Type B pancreatic cell (in vitro differentiated cells): Measurements from ENCODE around the gene OPHN1. TPM values are rescaled to one million over a fixed set of nuclear protein-coding genes. Genes with fewer than 3 reads are reported as not detected.

ENCODE experiments used
- DNase-seq: peaks from one replicate; pipeline ENCODE4 v3.0.0; 2021; ENCODE audit warnings: mixed read lengths; ENCODE audit not compliant: unreplicated experiment; ENCODE audit errors: extremely low spot score
- H3K27ac Mint-ChIP-seq: 2 replicates; pipeline ENCODE4 v1.8.0; 2021; ENCODE audit warnings: mild to moderate bottlenecking, mixed read lengths
- H3K27me3 Mint-ChIP-seq: 2 replicates; pipeline ENCODE4 v1.8.0; 2021; ENCODE audit warnings: mixed read lengths
- H3K36me3 Mint-ChIP-seq: 2 replicates; pipeline ENCODE4 v1.8.0; 2021; ENCODE audit warnings: mixed read lengths
- H3K4me1 Mint-ChIP-seq: one replicate; pipeline ENCODE4 v1.8.0; 2021; ENCODE audit warnings: mixed read lengths; ENCODE audit not compliant: unreplicated experiment
- H3K4me3 Mint-ChIP-seq: 2 replicates; pipeline ENCODE4 v1.8.0; 2021; ENCODE audit warnings: mild to moderate bottlenecking, mixed read lengths
- H3K9me3 Mint-ChIP-seq: 2 replicates; pipeline ENCODE4 v1.8.0; 2021; ENCODE audit warnings: mixed read lengths
- total RNA-seq: library from RNA; stranded (reverse); gene quantifications from 2 replicates; pipeline ENCODE4 v1.2.1, GENCODE V29; 2021; ENCODE audit warnings: low replicate concordance
- TF ChIP-seq, protein P1 (sequence below): fragments of 200-600 bp; sonication (generic); conservative IDR thresholded peaks from 2 replicates; pipeline ENCODE4 v1.5.0; 2021; ENCODE audit warnings: antibody characterized with exemption, mild to moderate bottlenecking

Gene OPHN1
- total RNA-seq, 1 donor from 2014 or later: 7.4 TPM

DNA sequence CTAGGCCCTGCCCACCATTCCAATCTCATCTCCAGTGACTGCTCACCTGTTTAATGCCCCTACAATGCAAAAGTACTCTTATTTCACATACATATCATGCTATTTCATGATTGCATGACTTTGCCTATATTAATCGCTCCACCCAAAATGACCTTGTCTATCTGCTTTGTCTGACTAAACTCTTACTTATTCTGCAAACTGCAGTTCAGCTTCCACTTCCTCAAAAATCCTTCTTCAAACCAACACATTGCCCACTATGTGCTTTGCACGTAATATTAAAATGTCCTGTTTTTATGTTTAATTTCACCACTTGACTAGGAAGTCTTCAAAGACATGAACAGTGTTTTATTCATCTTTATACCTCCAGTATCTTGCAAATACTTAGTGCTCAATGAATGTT is 229.6 kb downstream of the OPHN1 start:
- no peak overlapping the region for H3K27ac Mint-ChIP-seq
- no peaks in the 10 kb centered on the region for H3K4me1 Mint-ChIP-seq
- no peaks in the 10 kb centered on the region for H3K36me3 Mint-ChIP-seq
- no peaks in the 10 kb centered on the region for H3K27me3 Mint-ChIP-seq
- no peak overlapping the region for H3K4me3 Mint-ChIP-seq
- no peaks in the 10 kb centered on the region for H3K9me3 Mint-ChIP-seq
- no peak for DNase-seq
- TF ChIP-seq, protein P1, sequence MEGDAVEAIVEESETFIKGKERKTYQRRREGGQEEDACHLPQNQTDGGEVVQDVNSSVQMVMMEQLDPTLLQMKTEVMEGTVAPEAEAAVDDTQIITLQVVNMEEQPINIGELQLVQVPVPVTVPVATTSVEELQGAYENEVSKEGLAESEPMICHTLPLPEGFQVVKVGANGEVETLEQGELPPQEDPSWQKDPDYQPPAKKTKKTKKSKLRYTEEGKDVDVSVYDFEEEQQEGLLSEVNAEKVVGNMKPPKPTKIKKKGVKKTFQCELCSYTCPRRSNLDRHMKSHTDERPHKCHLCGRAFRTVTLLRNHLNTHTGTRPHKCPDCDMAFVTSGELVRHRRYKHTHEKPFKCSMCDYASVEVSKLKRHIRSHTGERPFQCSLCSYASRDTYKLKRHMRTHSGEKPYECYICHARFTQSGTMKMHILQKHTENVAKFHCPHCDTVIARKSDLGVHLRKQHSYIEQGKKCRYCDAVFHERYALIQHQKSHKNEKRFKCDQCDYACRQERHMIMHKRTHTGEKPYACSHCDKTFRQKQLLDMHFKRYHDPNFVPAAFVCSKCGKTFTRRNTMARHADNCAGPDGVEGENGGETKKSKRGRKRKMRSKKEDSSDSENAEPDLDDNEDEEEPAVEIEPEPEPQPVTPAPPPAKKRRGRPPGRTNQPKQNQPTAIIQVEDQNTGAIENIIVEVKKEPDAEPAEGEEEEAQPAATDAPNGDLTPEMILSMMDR: no peak

DNA sequence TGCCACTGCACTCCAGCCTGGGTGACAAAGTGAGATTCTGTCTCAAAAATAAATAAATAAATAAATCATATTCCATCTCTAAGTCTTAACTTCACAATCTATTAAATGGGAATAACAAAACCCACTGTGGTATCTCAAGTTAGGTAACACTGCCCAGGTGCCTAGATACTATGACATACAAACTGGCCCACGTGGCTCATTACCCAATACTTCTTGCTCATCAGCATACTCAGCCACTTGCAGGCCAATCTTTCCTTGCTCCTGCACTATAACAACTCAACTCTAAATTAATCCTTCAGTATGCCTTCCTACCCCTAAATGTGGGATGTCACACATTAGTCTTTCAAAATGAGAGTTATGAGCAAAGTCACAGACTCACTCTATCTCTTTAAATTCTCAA is 230.1 kb downstream of the OPHN1 start:
- DNase-seq: no peak
- Mint-ChIP-seq H3K27ac (no peak overlapping the region), H3K9me3 (no peaks in the 10 kb centered on the region), H3K4me1 (no peaks in the 10 kb centered on the region), H3K4me3 (no peak overlapping the region), H3K27me3 (no peaks in the 10 kb centered on the region), H3K36me3 (no peaks in the 10 kb centered on the region)
- TF ChIP-seq, protein P1: no peak

DNA sequence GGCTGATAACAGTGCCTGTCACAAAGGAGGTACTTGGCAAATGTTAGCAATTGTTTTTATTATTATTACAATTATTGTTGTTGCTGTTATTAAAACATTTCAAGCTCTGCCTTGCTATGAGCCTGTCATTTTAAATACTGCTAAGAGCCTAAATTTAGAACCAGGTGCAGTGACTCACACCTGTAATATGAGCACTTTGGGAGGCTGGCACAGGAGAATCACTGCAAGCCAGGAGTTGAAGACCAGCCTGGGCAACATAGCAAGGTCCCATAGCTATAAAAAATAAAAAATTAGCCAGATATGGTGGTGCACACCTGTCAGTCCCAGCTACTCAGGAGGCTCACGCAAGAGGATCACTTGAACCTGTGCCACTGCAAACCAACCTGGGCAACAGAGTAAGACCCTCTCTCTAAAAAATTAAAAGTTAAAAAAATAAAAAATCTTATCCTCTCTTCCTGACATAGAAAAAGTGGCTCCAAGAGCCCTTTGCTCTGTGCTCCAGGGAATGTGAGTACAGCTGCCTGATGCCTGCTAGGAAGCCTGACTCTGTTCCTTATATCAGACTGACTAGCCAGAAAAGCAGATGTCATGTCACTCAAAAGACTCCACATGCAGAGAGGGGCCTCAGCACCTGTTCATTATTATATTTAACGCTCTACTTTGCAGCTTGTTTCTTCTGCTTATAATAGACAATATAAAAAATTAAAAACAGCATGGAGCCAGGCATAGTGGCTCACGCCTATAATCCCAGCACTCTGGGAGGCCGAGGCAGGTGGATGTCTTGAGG is 234.0 kb downstream of the OPHN1 start:
- no peaks in the 10 kb centered on the region for H3K36me3 Mint-ChIP-seq
- TF ChIP-seq, protein P1: no peak
- H3K4me3 Mint-ChIP-seq: no peak overlapping the region
- no peaks in the 10 kb centered on the region for H3K4me1 Mint-ChIP-seq
- no peak overlapping the region for H3K27ac Mint-ChIP-seq
- H3K27me3 Mint-ChIP-seq: no peaks in the 10 kb centered on the region
- no peaks in the 10 kb centered on the region for H3K9me3 Mint-ChIP-seq
- DNase-seq: no peak

DNA sequence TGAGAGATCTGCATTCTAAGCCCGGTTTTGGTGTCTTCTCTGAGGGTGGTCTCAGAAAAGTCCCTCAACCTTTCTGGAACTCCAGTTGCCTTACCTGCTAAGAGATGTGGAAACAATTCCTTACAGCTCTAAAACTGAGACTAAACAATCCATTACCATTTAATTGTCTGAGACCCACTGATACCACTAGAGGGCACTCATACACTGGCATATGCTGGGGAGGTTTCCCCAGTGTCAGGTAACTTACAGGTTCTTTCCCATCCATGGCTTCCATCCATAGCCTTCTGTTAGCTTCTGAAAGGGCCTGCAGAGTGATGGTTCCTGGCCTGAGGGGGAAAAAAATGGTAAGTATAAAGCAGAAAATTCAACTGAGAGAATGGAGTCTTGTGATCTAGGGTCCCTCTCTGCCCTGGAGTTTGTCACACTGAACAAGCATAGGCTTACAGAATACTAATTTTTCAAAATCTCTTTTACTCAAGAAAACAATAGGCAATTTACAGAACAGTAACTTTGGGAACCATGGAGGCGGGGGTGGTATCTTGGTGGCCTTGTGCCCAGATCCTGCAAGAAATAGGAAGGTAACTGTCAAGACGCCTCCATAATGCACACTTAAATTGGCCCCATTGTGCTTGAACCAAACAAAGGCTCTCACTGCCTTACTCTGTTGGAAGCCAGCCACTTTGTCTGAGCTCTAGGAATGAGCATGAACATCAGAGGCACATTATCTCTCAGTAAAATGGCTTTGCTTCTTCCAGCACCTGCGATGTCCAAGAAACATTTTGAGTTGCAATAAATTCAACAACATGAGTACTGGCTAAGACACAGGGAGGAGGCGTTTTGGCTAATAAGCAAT is 236.1 kb downstream of the OPHN1 start:
- no peaks in the 10 kb centered on the region for H3K9me3 Mint-ChIP-seq

DNA sequence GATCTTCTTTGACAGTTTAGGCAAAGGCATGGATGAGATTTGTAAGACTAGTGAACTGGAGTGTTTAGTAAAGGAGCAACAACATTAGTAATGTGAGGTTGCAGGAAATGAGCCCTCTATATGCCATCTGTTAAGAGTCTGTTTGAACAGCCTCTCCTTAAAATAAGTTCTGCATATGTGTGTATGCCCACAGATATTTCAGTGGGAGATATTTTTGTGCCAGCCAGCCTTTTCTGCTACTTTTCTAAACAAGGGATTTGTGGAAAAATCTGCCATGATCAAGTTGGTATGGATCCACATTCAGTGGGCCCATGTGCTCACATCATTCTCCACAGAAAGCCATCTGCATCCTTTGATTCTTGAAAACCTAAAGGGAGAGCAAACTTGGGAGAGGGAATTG is 237.7 kb downstream of the OPHN1 start:
- H3K27me3 Mint-ChIP-seq: no peaks in the 10 kb centered on the region
- H3K36me3 Mint-ChIP-seq: no peaks in the 10 kb centered on the region
- TF ChIP-seq, protein P1: no peak
- H3K27ac Mint-ChIP-seq: no peak overlapping the region
- no peak for DNase-seq
- no peaks in the 10 kb centered on the region for H3K9me3 Mint-ChIP-seq
- no peaks in the 10 kb centered on the region for H3K4me1 Mint-ChIP-seq
- H3K4me3 Mint-ChIP-seq: no peak overlapping the region

More for the DNA sequence above, 236.1 kb downstream of the OPHN1 start:
- DNase-seq: no peak
- no peak overlapping the region for H3K27ac Mint-ChIP-seq
- no peaks in the 10 kb centered on the region for H3K4me1 Mint-ChIP-seq
- no peaks in the 10 kb centered on the region for H3K27me3 Mint-ChIP-seq
- H3K4me3 Mint-ChIP-seq: no peak overlapping the region
- H3K36me3 Mint-ChIP-seq: no peaks in the 10 kb centered on the region
- TF ChIP-seq, protein P1: peak; percentile 82
